Pancreas (tissue), 10 donors: Measurements from ENCODE around the gene SLC35F6. TPM values are rescaled to one million over a fixed set of nuclear protein-coding genes. Genes with fewer than 3 reads are reported as not detected.

ENCODE experiments used
- ATAC-seq, 4 donors: fragments of 200-7000 bp; cut with Tn5 transposase; one replicate each; pipeline versions ENCODE4 v1.8.0 to v1.9.1; 2020; ENCODE audit warnings: mild to moderate bottlenecking in 4 of 4, moderate library complexity in 4 of 4
- DNase-seq, 6 donors: peaks; one replicate each; pipeline ENCODE4 v3.0.0-alpha.2; 2020
- FAIRE-seq: peaks from 2 replicates; lab custom pipeline; 2012; peaks lifted over from hg19 to GRCh38; lab: Jason Lieb, UNC
- H3K27ac ChIP-seq, 4 donors: fragments of 200-600 bp; sonication (generic); 1 replicate in 3 of 4; 2 replicates in 1 of 4; pipeline versions ENCODE4 v1.5.0 to v1.8.0; 2020
- H3K27me3 ChIP-seq, 4 donors: fragments of 200-600 bp; one replicate each; pipeline ENCODE4 v1.8.0; 2021
- H3K36me3 ChIP-seq, 3 donors: fragments of 200-600 bp; sonication (generic) in 1 of 3; one replicate each; pipeline versions ENCODE4 v1.5.0 to v1.8.0; 2020 to 2021
- H3K4me1 ChIP-seq, 3 donors: fragments of 200-600 bp; one replicate each; pipeline ENCODE4 v1.8.0; 2021
- H3K4me3 ChIP-seq, 4 donors: fragments of 200-600 bp; sonication (generic) in 2 of 4; one replicate each; pipeline versions ENCODE4 v1.5.0 to v1.8.0; 2020 to 2021
- H3K9me3 ChIP-seq, 4 donors: fragments of 200-600 bp; one replicate each; pipeline ENCODE4 v1.8.0; 2021
- WGBS, 2 donors: extraction: QIAGEN DNeasy Blood & Tissue Kit; methylation state at CpG; one replicate each; pipeline ENCODE4 v1.1.7; 2013; 5-methylcytosine and 5-hydroxymethylcytosine counted together
- intact Hi-C, 3 donors: fragments of 100-400 bp; cut with DNase I; formaldehyde crosslinking; loops; one replicate each; pipeline versions ENCODE4 v1.11.1 to v1.14.2; 2022
- polyA plus RNA-seq, 2 donors: library from polyadenylated mRNA; stranded (reverse); fragments of 200-250 nt; gene quantifications; one replicate each; pipeline ENCODE4 v1.2.3, GENCODE V29; 2013
- total RNA-seq, 6 donors: library from RNA; stranded (reverse); fragmentation: NEBNext Ultra II Directional in 4 of 6; extraction: Animal tissue kit (Norgen Biotek cat#: 25700) in 4 of 6; gene quantifications; one replicate each; pipeline versions ENCODE4 v1.2.1 to v1.2.4, GENCODE V29; 2021 to 2023
- TF ChIP-seq, protein P1 (sequence below), 4 donors: fragments of 200-600 bp; sonication (generic) in 3 of 4; IDR thresholded peaks; one replicate each; pipeline versions ENCODE4 v1.5.0 to v1.8.0; 2021; ENCODE audit warnings: antibody characterized with exemption in 4 of 4
- donor health status: healthy with polysubstance abuse.
- donor health status: DM: no; HTN: no; CAD: no; lungs with moderate emphysema.
- donor health status: DM: no; HTN: no; CAD: no.
- donor health status: control.
- donor health status: control.
- donor health status: Bipolar disorder and iron deficiency.
- donor health status: DM: yes; HTN: yes; CAD: no.
- donor health status: DM: no; HTN: no; CAD: no.
- donor health status: DM: no; HTN: no; CAD: no.
- donor health status: DM: yes; HTN: yes; CAD: no.

SLC35F6 gene
- total and polyA plus RNA-seq, 8 donors, result 9.3 to 21.9 (median 11.4) TPM

DNA sequence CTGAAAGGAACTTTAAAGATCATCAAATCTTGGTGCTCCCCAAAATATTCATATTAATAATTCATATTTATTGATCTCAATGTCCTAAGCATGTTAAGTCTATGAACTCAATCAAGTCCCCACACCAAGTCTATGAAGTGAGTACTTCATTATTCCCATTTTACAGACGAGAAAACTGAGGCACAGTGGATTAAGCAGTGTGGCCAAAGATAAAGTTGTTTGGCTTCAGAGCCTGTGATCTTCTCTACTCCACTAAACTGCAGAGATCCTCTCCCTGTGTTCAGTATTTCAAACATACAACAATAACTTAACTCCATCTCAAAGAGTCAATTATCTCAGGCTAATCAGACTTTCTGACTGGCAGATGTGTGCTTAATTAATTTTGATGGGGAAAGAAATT, 41.8 kb upstream of the SLC35F6 start:
- Histone ChIP-seq H3K36me3 (no peaks in the 10 kb centered on the region), H3K27me3 (no peaks in the 10 kb centered on the region), H3K4me1 (peaks cover 58 to 65% (median 59%) of the 10 kb centered on the region in 3 donors), H3K27ac (peak overlapping the region in 3 of 4 donors; percentile 36 to 95 (median 94)), H3K4me3 (no peak overlapping the region), H3K9me3 (no peaks in the 10 kb centered on the region)
- intact Hi-C loops, result no loop called here
- FAIRE-seq, result no peak
- WGBS, 2 donors, result 50 to 67% methylated on average over 1 of the region's 1 CpG
- ATAC-seq, result no peak
- no peak for DNase-seq
- TF ChIP-seq, protein P1, sequence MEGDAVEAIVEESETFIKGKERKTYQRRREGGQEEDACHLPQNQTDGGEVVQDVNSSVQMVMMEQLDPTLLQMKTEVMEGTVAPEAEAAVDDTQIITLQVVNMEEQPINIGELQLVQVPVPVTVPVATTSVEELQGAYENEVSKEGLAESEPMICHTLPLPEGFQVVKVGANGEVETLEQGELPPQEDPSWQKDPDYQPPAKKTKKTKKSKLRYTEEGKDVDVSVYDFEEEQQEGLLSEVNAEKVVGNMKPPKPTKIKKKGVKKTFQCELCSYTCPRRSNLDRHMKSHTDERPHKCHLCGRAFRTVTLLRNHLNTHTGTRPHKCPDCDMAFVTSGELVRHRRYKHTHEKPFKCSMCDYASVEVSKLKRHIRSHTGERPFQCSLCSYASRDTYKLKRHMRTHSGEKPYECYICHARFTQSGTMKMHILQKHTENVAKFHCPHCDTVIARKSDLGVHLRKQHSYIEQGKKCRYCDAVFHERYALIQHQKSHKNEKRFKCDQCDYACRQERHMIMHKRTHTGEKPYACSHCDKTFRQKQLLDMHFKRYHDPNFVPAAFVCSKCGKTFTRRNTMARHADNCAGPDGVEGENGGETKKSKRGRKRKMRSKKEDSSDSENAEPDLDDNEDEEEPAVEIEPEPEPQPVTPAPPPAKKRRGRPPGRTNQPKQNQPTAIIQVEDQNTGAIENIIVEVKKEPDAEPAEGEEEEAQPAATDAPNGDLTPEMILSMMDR (IDR thresholded peaks at IDR 0.05), result no peak

DNA sequence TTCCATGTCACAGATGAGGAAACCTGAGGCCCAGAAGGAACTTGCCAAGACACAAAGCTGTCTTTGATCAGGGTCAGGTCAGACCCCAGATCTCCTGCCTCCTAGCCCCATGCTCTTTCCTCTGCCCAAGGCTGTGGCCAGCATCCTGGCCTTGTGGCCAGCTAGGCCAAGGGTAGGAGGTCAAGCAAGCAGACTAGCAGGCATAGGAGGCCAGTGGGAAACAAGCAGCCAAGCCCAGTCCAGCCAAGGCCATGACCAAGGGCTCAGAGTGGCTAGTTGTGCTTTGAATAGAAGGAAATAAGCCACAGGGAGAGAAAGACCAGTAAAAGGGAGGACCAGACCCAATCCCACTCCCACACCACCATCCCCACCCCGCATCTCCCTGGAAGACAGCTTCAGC, 41.2 kb upstream of the SLC35F6 start:
- peaks cover 56 to 65% (median 58%) of the 10 kb centered on the region in 3 donors for H3K4me1 ChIP-seq
- no peak overlapping the region for H3K4me3 ChIP-seq
- peaks cover 0 to under 1% (median 0%) of the 10 kb centered on the region in 3 donors for H3K36me3 ChIP-seq
- FAIRE-seq, result no peak
- intact Hi-C loops, result no loop called here
- TF ChIP-seq, protein P1 (IDR thresholded peaks at IDR 0.05), result no peak
- ATAC-seq, result no peak
- no peaks in the 10 kb centered on the region for H3K27me3 ChIP-seq
- H3K9me3 ChIP-seq, result no peaks in the 10 kb centered on the region
- 92 to 100% methylated on average over 1 of the region's 1 CpG for WGBS, 2 donors
- peak overlapping the region in 3 of 4 donors; percentile 17 to 95 (median 94) for H3K27ac ChIP-seq
- DNase-seq, result no peak

DNA sequence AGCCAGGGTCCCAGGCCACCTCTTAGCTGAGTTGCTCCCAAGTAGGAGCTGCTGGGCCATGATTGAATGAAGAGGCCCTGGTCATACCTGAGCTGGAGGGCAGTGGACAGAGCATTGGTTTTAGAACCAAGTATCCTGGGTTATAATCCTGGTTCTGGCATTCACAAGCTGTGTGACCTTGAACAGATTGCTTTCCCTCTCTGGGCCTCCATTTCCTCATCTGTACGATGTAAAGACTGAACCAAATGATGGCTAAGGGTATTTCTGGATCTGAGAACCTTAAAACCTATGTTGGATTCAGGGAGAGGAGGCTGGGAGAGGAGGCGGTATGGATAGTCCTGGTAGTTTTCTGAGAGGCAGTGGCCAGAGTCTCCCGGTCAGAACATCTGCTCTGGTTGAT, 40.6 kb upstream of the SLC35F6 start:
- ATAC-seq (no peak), DNase-seq (no peak), FAIRE-seq (no peak)
- Histone ChIP-seq H3K36me3 (peaks cover 0 to 6% (median 0%) of the 10 kb centered on the region in 3 donors), H3K27ac (peak overlapping the region; percentile 53 to 95 (median 84)), H3K4me1 (peaks cover 56 to 65% (median 58%) of the 10 kb centered on the region in 3 donors), H3K4me3 (no peak overlapping the region), H3K9me3 (no peaks in the 10 kb centered on the region), H3K27me3 (no peaks in the 10 kb centered on the region)
- TF ChIP-seq, protein P1 (IDR thresholded peaks at IDR 0.05), result no peak
- WGBS, 2 donors, result 76% methylated on average over 3 of the region's 3 CpGs
- intact Hi-C loops, result no loop called here

- Histone ChIP-seq H3K4me3 (no peak overlapping the region), H3K36me3 (peaks cover 0 to 7% (median 0%) of the 10 kb centered on the region in 3 donors), H3K27me3 (no peaks in the 10 kb centered on the region), H3K9me3 (no peaks in the 10 kb centered on the region), H3K27ac (peak overlapping the region; percentile 53 to 95 (median 84)), H3K4me1 (peaks cover 56 to 65% (median 58%) of the 10 kb centered on the region in 3 donors)
- DNase-seq, result peak; percentile 76 to 91 (median 86)
- FAIRE-seq, result no peak
- ATAC-seq, result peak; percentile 26 to 47 (median 34)
- intact Hi-C loops, result no loop called here
- WGBS, 2 donors, result 24 to 27% methylated on average over 14 of the region's 14 CpGs
- TF ChIP-seq, protein P1 (IDR thresholded peaks at IDR 0.05), result no peak
Measured at GRCh38 chr2:26723991-26724750, 39.9 kb upstream of the SLC35F6 start.
